GM10847 (cell line): ENCODE measurements around the gene KLF8.

Source experiments
- POLR2A ChIP-seq: IDR thresholded peaks from 2 replicates; pipeline ENCODE4 v1.6.1; 2011; ENCODE audit not compliant: insufficient read length; ENCODE audit errors: extremely low read depth

Gene KLF8

GRCh38 chrX:56284269-56284668, 52.1 kb downstream of the KLF8 start:
- TF ChIP-seq POLR2A = no peak

DNA sequence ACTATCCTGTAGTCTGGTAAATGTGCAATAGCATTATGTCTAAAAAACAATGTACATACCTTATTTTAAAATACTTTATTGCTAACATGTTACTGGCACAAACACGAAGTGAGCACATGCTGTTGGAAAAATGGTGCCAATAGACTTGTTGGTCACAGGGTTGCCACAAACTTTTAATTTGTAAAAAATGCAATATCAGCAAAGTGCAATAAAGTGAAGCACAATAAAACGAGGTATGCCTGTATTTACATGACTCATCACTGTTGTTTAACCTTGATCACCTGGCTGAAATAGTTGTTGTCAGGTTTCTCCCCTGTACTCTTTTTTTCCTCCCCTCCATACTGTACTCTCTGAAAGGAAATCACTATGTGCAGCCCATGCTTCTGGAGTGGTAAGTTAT, 56.5 kb downstream of the KLF8 start:
- no peak for TF ChIP-seq POLR2A

DNA sequence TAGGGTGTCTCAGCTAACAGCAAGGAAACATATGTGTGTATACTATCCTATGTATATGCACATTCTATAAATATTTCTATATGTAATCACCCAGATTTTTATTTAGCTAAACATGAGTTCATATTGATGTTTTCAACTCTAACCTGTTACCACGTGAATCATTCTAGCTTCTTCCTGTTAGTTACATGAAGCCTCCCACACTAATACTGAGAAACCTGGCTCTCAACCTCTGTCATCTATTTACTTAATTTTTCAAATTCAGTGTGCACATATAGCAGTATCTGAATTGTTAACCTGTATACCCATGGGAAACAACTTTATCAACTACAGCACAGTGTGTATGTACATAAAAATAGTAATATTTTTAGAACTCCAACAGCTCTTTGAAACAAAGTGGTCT, 57.3 kb downstream of the KLF8 start:
- TF ChIP-seq POLR2A = no peak

DNA sequence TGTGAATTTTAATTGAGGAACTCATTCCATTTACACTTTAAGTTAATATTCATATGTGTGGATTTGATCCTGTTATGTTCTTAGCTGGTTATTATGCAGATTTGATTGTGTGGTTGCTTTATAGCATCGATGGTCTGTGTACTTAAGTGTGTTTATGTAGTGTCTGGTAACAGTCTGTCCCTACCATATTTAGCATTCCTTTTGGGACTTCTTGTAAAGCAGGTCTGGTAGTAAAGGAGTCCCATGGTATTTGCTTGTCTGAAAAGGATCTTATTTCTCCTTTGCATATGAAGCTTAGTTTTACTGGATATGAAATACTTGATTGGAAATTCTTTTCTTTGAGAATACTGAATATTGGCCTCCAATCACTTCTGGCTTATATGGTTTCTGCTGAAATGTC, 76.6 kb downstream of the KLF8 start:
- TF ChIP-seq POLR2A = no peak

DNA sequence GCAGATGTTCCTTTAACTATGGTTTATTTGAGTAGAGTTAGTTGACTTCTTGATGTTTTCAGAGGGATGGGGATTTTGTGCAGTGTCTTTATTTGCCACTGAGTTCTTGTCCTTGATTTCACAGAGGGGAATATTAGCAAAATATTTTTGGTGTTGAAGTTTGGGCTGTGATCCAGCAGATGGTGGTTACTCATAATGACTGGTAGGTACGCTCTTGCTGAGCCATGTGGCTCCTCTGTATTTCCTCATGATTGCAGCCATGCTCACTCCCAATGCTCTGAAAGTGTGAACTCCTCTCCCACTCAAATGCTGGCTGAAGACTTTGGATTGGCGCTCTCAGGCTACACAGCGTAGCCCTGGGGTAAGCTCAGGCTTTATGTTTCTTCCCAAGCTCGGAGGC, 77.7 kb downstream of the KLF8 start:
- TF ChIP-seq POLR2A = no peak

DNA sequence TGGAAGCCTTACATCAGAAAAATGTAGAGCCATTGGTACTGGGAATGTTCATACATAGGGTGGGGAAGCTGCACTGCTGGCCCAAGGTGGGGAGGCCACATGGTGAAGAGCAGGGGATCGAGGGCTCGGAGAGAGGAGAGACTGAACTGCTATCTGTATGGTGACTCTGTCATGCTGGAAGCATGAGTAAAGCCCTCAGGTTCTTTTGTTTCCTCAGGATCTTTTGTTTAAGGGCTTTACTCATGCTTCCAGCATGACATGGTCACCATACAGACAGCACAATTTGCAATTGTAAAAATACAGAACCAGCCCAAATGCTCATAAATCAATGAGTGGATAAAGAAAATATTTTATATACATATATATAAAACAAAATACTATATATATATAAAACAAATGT, 78.4 kb downstream of the KLF8 start:
- TF ChIP-seq POLR2A = no peak

GRCh38 chrX:56313308-56313707, 81.2 kb downstream of the KLF8 start:
- TF ChIP-seq POLR2A = no peak

GRCh38 chrX:56314334-56314733, 82.2 kb downstream of the KLF8 start:
- no peak for TF ChIP-seq POLR2A

- TF ChIP-seq POLR2A = no peak
These were observed 85.9 kb downstream of the KLF8 start for GRCh38 chrX:56318076-56318475.

DNA sequence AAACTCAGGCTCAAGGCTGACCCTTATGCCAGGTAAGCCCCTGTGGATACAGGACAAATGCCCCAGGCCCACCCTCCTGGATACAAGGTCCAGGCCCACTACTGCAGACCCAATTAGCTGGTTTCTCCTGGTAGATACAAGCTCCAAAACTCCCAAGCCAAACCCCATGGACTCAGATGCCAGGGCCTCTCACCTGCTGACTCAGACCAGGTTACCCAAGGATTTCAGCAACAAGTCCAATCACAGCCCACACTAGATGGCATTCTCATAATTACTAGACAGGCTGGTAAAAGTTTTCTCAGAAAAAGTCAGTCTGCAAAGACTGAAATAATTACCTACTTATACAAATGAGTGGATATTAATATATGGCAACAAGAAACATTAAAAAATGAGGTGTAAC, 87.0 kb downstream of the KLF8 start:
- no peak for TF ChIP-seq POLR2A
